Pericardium fibroblast (primary cell): Measurements from ENCODE around the gene TICAM1. TPM values are rescaled to one million over a fixed set of nuclear protein-coding genes. Genes with fewer than 3 reads are reported as not detected.

ENCODE experiments used
- total RNA-seq: library from RNA; depleted of rRNA; stranded (reverse); fragments of >200 nt; gene quantifications from 2 replicates; pipeline ENCODE4 v1.2.3, GENCODE V29; 2015

The TICAM1 gene
- total RNA-seq, result 3.0 and 4.3 TPM in 2 replicates

DNA sequence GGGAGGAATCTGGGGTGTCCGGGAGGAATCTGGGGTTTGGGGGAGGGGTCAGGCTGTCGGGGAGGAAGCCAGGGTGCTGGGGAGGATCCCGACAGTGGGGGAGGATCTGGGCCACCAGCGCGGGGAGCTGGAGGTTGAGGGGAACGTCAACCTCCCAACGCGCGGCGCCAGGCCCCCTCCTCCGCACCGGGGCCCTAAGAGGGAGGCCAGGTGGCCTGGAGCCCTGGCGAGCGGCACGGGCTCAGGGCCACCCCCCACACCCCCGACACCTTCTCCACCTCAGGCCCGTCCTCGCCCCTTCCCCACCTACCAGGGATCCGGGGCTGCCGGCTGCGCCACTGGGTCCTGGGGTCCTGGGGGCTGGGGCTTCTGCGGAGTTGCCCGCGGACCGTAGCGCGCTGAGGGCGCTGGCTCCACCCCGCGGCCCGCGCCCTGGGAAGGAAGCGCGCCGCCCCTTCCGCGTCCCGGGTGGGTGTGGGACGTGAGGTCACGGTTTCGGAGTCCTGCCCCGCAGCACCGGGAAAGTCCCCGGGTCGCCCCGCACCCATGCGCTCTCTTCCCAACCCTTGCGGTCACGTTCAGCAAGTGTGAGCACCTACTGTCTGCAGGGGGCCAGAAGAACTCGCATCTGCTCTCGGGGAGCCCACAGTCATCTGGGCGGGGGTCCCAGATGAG is at the start of gene TICAM1:
TSS of gene TICAM1 (minus strand) at position 409 of the 675 bp plus-strand sequence. CDS start 13,335 bp downstream, outside the sequence.

DNA sequence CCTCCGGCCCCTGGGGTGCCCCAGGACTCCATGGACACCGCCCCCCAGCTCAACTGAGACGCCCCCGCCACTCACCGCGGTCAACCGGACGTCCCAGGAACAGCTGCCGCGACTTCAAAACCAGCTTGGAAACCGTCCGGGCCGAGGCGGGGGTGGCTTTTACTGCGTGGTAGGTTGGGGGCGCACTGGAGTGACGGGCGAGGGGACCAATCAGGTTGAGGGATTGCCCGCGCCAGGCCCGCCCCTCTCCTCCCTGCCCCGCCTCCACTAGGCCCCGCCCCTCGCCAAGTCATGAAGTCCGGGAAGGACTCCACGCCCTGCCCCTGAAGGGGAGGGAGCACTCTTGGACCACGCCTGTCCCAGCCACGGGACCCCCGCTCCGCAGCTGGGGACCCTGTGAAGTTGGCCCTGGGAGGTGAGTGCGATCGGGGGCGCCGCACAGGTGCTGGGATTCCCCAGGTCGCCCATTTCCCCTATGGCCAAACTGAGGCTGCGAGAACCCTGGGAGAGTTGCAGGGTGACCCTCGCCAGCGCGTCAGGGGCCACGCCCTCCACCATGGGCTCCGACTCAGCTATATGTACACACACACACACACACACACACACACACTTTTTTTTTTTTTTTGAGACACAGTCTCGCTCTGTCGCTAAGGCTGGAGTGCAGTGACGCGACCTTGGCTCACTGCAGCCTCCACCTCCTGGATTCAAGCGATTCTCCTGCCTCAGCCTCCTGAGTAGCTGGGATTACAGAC is 36.2 kb upstream of the TICAM1 start, which contains the start of gene PLIN3:
TSS of gene PLIN3 (minus strand) at position 134 of the 752 bp plus-strand sequence. CDS start 6,273 bp downstream, outside the sequence.

DNA sequence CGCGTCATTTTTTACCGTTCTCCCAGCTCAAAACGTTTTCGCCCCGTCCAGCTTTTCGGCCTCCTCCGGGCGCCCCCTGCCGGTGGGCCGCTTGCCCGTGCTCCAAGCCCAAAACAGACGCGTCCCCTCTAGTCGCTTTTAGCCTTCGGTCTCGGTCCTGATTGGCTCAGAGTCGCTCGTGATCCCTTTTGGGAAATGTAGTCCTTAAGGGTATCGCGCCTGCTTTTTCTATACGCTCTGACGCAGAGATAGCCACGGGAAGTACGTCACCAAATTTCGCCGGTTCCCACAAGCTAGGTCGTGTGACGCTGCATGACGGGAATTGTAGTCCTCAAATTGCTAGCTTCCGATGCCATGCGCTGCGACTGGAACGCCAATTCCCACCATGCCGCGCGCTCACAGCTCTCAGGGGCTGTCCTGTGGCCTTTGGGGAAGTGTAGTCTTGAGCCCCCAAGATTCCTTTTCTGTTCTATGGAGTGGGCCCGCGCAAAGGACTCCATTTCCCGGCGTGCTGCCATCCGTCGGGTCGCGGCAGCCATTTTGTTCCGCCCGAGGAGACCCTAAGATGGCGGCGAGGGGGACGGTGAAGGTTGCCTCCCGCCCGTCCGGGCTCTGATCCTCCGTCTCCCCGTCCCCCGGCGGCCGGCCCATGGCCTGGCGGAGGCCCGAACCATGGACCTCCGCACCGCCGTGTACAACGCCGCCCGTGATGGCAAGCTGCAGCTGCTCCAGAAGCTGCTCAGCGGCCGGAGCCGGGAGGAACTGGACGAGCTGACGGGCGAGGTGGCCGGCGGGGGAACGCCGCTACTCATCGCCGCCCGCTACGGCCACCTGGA is 40.1 kb downstream of the TICAM1 start, which contains the start of gene FEM1A:
TSS of gene FEM1A (plus strand) at position 552 of the 836 bp plus-strand sequence. CDS start at position 673, 121 bp downstream.

Other genes with a start within 250 kb of the TICAM1 start
- gene TNFAIP8L1, start 192.2 kb downstream of the TICAM1 start, total RNA-seq, result 1.4 and 2.3 TPM in 2 replicates
- gene MYDGF, start 161.4 kb downstream of the TICAM1 start, total RNA-seq, result 71.8 and 118 TPM in 2 replicates
- 35.9 and 54.5 TPM in 2 replicates for gene DPP9, start 107.9 kb downstream of the TICAM1 start, total RNA-seq
- gene FEM1A, start 40.0 kb downstream of the TICAM1 start, total RNA-seq, result 10.6 and 11.1 TPM in 2 replicates
- gene PLIN3, start 36.0 kb upstream of the TICAM1 start, total RNA-seq, result 94.8 and 97.3 TPM in 2 replicates
- gene ARRDC5, start 71.2 kb upstream of the TICAM1 start, total RNA-seq, result not detected in 2 replicates
- 5.3 and 5.7 TPM in 2 replicates for gene UHRF1, start 77.8 kb upstream of the TICAM1 start, total RNA-seq
- 23.9 and 28.4 TPM in 2 replicates for gene KDM4B, start 137.4 kb upstream of the TICAM1 start, total RNA-seq